Peyer's patch (tissue), 4 donors: ENCODE measurements around the gene ZBTB16.

Source experiments
- POLR2A ChIP-seq, 2 donors: fragments of 450-650 bp; IDR thresholded peaks; one replicate each; pipeline ENCODE4 v1.5.1; 2017; ENCODE audit warnings: antibody characterized with exemption in 2 of 2, mild to moderate bottlenecking in 2 of 2, moderate library complexity in 2 of 2
- TF ChIP-seq, protein P1 (sequence below), 6 experiments: fragments of 450-650 bp in 4 of 6; fragments of 200-600 bp in 2 of 6; sonication (generic) in 1 of 6; IDR thresholded peaks; one replicate each; pipeline ENCODE4 v1.5.1; 2017 to 2019; ENCODE audit warnings: antibody characterized with exemption in 6 of 6, mild to moderate bottlenecking in 3 of 6, moderate library complexity in 1 of 6

DNA sequence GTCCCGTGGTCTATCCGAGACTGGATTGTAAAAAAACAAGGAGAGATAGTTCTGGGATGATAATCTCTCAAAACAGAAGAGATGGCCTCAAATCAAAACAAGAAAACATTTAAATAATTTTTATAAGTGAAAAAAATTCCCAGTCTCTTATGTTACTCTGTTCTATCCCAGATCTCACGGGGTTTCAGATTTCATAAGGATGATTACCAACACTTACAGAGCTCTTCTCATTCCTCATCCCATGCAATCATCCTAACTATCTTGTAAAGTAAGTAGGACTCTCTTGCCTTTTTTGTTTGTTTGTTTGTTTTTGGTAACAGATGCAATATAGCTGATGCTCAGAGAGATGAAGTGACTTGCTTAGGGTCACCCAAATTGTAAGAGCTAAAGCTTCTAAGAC lies 20.0 kb upstream of the ZBTB16 start:
- TF ChIP-seq POLR2A (IDR thresholded peaks at IDR 0.05) = no peak
- TF ChIP-seq, protein P1, sequence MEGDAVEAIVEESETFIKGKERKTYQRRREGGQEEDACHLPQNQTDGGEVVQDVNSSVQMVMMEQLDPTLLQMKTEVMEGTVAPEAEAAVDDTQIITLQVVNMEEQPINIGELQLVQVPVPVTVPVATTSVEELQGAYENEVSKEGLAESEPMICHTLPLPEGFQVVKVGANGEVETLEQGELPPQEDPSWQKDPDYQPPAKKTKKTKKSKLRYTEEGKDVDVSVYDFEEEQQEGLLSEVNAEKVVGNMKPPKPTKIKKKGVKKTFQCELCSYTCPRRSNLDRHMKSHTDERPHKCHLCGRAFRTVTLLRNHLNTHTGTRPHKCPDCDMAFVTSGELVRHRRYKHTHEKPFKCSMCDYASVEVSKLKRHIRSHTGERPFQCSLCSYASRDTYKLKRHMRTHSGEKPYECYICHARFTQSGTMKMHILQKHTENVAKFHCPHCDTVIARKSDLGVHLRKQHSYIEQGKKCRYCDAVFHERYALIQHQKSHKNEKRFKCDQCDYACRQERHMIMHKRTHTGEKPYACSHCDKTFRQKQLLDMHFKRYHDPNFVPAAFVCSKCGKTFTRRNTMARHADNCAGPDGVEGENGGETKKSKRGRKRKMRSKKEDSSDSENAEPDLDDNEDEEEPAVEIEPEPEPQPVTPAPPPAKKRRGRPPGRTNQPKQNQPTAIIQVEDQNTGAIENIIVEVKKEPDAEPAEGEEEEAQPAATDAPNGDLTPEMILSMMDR (IDR thresholded peaks at IDR 0.05) = no peak
